Epidermal melanocyte (primary cell): Measurements from ENCODE around the gene TBC1D17.

ENCODE experiments used
- DNase-seq: peaks from one replicate; pipeline ENCODE4 v3.0.0; 2011; ENCODE audit warnings: low spot score; ENCODE audit not compliant: insufficient read length

TBC1D17 gene

GRCh38 chr19:49933643-49934042, 56.1 kb downstream of the TBC1D17 start:
- no peak for DNase-seq

- DNase-seq: no peak
These were observed 59.0 kb downstream of the TBC1D17 start for GRCh38 chr19:49936549-49936948.

DNA sequence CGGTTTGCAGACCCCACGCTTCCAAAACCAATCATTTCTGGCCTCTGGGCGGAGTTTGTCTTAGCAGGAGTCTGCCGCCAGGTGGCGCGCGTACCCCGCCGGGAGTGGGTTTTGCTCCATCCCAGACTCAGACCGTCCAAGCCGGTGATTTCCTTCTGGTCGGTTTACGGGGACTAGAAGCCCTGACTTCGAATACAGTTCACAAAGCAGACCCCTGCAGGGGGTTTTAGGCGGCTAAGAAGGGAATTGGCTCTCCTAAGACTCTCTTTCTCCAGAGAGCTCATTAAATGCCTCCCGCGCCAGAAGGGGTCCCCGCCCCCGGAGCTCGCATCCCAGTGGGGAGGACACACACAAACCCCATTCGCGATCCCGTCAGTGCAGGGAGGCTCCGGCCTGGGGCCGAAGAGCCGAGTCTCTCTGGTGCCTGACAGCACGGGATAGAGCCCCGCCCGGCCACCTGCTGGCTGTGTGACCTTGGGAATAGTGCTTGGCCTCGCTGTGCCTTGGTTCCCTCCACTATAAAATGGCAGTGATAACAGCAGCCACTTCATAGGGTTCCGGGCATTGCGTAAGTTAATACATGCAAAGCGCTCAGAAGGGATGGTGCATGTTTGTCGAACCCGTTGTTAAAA, 60.4 kb downstream of the TBC1D17 start:
- DNase-seq: peak; percentile 71
